GM12878 (cell line): ENCODE measurements around the gene SHC4. TPM values are rescaled to one million over a fixed set of nuclear protein-coding genes. Genes with fewer than 3 reads are reported as not detected.

ENCODE experiments used
- ATAC-seq: fragments of 200-7000 bp; cut with Tn5 transposase; 3 replicates; pipeline ENCODE4 v1.9.1; 2020; ENCODE audit warnings: mild to moderate bottlenecking, moderate library complexity
- BruUV-seq: library from RNA; stranded (reverse); fragments of 400-500 nt; replicated peaks from 2 replicates; lab custom pipeline; 2021; lab: Mats Ljungman, UMichigan
- CTCF ChIA-PET: fragments of 300-600 bp; sonication (Branson Sonifier 250); formaldehyde crosslinking; extraction: SDS; loops from one replicate; lab custom pipeline; 2021; ENCODE audit warnings: inconsistent platforms; lab: Yijun Ruan, JAX
- POLR2A ChIA-PET: fragments of 350-600 bp; formaldehyde crosslinking; extraction: SDS; loops from one replicate; lab custom pipeline; 2021; ENCODE audit warnings: inconsistent platforms; lab: Charles Lee
- RAD21 ChIA-PET: fragments of 300-600 bp; sonication (Branson Sonifier 250); formaldehyde crosslinking; loops from one replicate; lab custom pipeline; 2023; ENCODE audit warnings: antibody characterized with exemption; ENCODE audit not compliant: unreplicated experiment; lab: Charles Lee
- SMC1A ChIA-PET: fragments of 300-600 bp; sonication (Branson Sonifier 250); formaldehyde crosslinking; loops from one replicate; lab custom pipeline; 2023; ENCODE audit not compliant: unreplicated experiment, uncharacterized antibody; lab: Charles Lee
- DNase-seq: peaks from one replicate; pipeline ENCODE4 v3.0.0-alpha.2; 2011; ENCODE audit warnings: low read depth, low spot score
- FAIRE-seq: peaks from 3 replicates; lab custom pipeline; 2011; peaks lifted over from hg19 to GRCh38; lab: Jason Lieb, UNC
- H2AFZ ChIP-seq: 2 replicates; pipeline ENCODE4 v1.6.0; 2011; ENCODE audit warnings: low read depth, low read length, control low read depth; ENCODE audit not compliant: control insufficient read depth
- H3K27ac ChIP-seq: 2 replicates; pipeline ENCODE4 v1.5.1; 2011; ENCODE audit warnings: control low read depth; ENCODE audit not compliant: control insufficient read depth, insufficient read depth
- H3K27me3 ChIP-seq, 2 experiments: replicated peaks in 1 of 2; 2 replicates each; pipeline versions ENCODE4 v1.6.0 to v1.6.1; 2011; ENCODE audit warnings: low read length in 1 of 2; ENCODE audit not compliant: control insufficient read depth in 2 of 2, insufficient read depth in 2 of 2
- H3K36me3 ChIP-seq, 2 experiments: 2 replicates each; pipeline ENCODE4 v1.5.1; 2011; ENCODE audit warnings: low read length in 1 of 2; ENCODE audit not compliant: control insufficient read depth in 2 of 2, insufficient read depth in 2 of 2
- H3K4me1 ChIP-seq: 2 replicates; pipeline ENCODE4 v1.6.1; 2011; ENCODE audit warnings: mild to moderate bottlenecking, low read length, moderate library complexity, mixed read lengths; ENCODE audit not compliant: control insufficient read depth, insufficient read depth
- H3K4me2 ChIP-seq: 2 replicates; pipeline ENCODE4 v1.6.0; 2011; ENCODE audit warnings: control low read depth; ENCODE audit not compliant: control insufficient read depth, insufficient read depth
- H3K4me3 ChIP-seq: fragments of 200-600 bp; sonication (generic); 2 replicates; pipeline ENCODE4 v1.5.1; 2016
- H3K79me2 ChIP-seq: 2 replicates; pipeline ENCODE4 v1.6.0; 2011; ENCODE audit warnings: low read length; ENCODE audit not compliant: control insufficient read depth, insufficient read depth
- H3K9ac ChIP-seq: 2 replicates; pipeline ENCODE4 v1.8.0; 2011; ENCODE audit warnings: low read length, control low read depth, mixed read lengths; ENCODE audit not compliant: control insufficient read depth, insufficient read depth
- H3K9me3 ChIP-seq: replicated peaks from 3 replicates; pipeline ENCODE4 v1.5.1; 2011; ENCODE audit warnings: mild to moderate bottlenecking, low read length; ENCODE audit not compliant: control insufficient read depth, insufficient read depth
- H4K20me1 ChIP-seq: 2 replicates; pipeline ENCODE4 v1.6.0; 2011; ENCODE audit not compliant: control insufficient read depth, insufficient read depth
- CREM ChIP-seq: IDR thresholded peaks from 2 replicates; pipeline ENCODE4 v1.6.1; 2014; ENCODE audit warnings: antibody characterized with exemption, low read depth
- CTCF ChIP-seq, 3 experiments: IDR thresholded peaks in 2 of 3; conservative IDR thresholded peaks in 1 of 3; 2 replicates each; pipeline ENCODE4 v1.5.1; 2011; ENCODE audit warnings: low read depth in 3 of 3, low read length in 3 of 3, mild to moderate bottlenecking in 3 of 3, control low read depth in 2 of 3, moderate library complexity in 2 of 3, inconsistent platforms in 1 of 3, mixed read lengths in 1 of 3; ENCODE audit not compliant: control insufficient read depth in 2 of 3, insufficient read depth in 1 of 3; ENCODE audit errors: extremely low read depth in 1 of 3
- MXI1 ChIP-seq: fragments of 150-350 bp; IDR thresholded peaks from 2 replicates; pipeline ENCODE4 v1.6.1; 2011; ENCODE audit warnings: low read depth, mild to moderate bottlenecking, inconsistent platforms, low read length, improper control_type of control experiment
- PAX5 ChIP-seq: IDR thresholded peaks from 2 replicates; pipeline ENCODE4 v1.6.1; 2011; ENCODE audit warnings: low read depth, low read length, borderline replicate concordance
- POLR2A ChIP-seq: IDR thresholded peaks from 2 replicates; pipeline ENCODE4 v1.6.1; 2011; ENCODE audit warnings: low read depth, mild to moderate bottlenecking, low read length
- SMAD5 ChIP-seq: IDR thresholded peaks from 2 replicates; pipeline ENCODE4 v1.6.1; 2016; ENCODE audit warnings: antibody characterized with exemption, low read depth
- SMC3 ChIP-seq: IDR thresholded peaks from 2 replicates; pipeline ENCODE4 v1.6.1; 2011; ENCODE audit warnings: low read length, improper control_type of control experiment, borderline replicate concordance
- TARDBP ChIP-seq: IDR thresholded peaks from 2 replicates; pipeline ENCODE4 v1.6.1; 2016; ENCODE audit warnings: borderline replicate concordance
- WRNIP1 ChIP-seq: IDR thresholded peaks from 2 replicates; pipeline ENCODE4 v1.6.1; 2011; ENCODE audit warnings: low read depth, low read length, improper control_type of control experiment, borderline replicate concordance
- ZBTB4 ChIP-seq: fragments of 450-650 bp; formaldehyde crosslinking; IDR thresholded peaks from 2 replicates; pipeline ENCODE4 v1.4.0; 2022; ENCODE audit warnings: mild to moderate bottlenecking, moderate library complexity
- ZBTB40 ChIP-seq: fragments of 450-650 bp; IDR thresholded peaks from 2 replicates; pipeline ENCODE4 v1.6.1; 2016; ENCODE audit warnings: mild to moderate bottlenecking, moderate library complexity, borderline replicate concordance
- ZNF24 ChIP-seq: fragments of 450-650 bp; IDR thresholded peaks from 2 replicates; pipeline ENCODE4 v1.6.1; 2017; ENCODE audit warnings: antibody characterized with exemption, mild to moderate bottlenecking
- WGBS: methylation state at CpG from one replicate; pipeline ENCODE4 v1.1.6; 2016; ENCODE audit warnings: low lambda C conversion rate; ENCODE audit not compliant: insufficient replicate concordance, insufficient coverage; ENCODE audit errors: missing lambda C conversion rate; 5-methylcytosine and 5-hydroxymethylcytosine counted together
- in situ Hi-C: fragments of 300-500 bp; cut with MboI; formaldehyde crosslinking; loops from 9 replicates; pipeline ENCODE4 v1.14.3; 2018; ENCODE audit warnings: mixed read lengths
- intact Hi-C: fragments of 100-400 bp; cut with micrococcal nuclease; formaldehyde crosslinking; loops from one replicate; pipeline ENCODE4 v1.14.2; 2022; ENCODE audit not compliant: unreplicated experiment
- polyA plus RNA-seq, 11 experiments: library from polyadenylated mRNA; depleted of rRNA in 4 of 11; unstranded in 6 of 11; stranded (reverse) in 5 of 11; fragments of >200 nt; fragmentation: Nextera tagmentation in 4 of 11; fragmentation: Illumina TruSeq in 1 of 11; extraction: Ambion mirVana in 4 of 11; extraction: Trizol in 1 of 11; gene quantifications; 1 replicate in 1 of 11; 2 replicates in 10 of 11; pipeline versions ENCODE4 v1.2.1 to v1.2.3, GENCODE V29; 2011 to 2016; ENCODE audit warnings: inconsistent platforms in 2 of 11, missing spikeins in 2 of 11, low read depth in 1 of 11
- total RNA-seq, 4 experiments: library from RNA; depleted of rRNA in 3 of 4; stranded (reverse); fragments of >200 nt in 3 of 4; fragmentation: Illumina TruSeq in 1 of 4; extraction: Trizol in 1 of 4; gene quantifications; 2 replicates each; pipeline versions ENCODE4 v1.2.1 to v1.2.3, GENCODE V29; 2013 to 2021

Gene SHC4
- total and polyA plus RNA-seq, 10 of the 15 experiments (the other 5 are each of a cell fraction or from before 2014, with no cell fraction given): 0.04 to 0.87 (median 0.14) TPM

GRCh38 chr15:48798319-48798718 is 165.4 kb downstream of the SHC4 start:
- SMC1A ChIA-PET: interaction anchor here (1.5 to 6.2 kb wide), 4 partner anchors 9 to 439 kb away, joined by 4 to 32 read pairs (median 18); partner anchors contain the start of gene CEP152
- TF ChIP-seq WRNIP1: no peak
- TF ChIP-seq ZBTB4 (CRISPR knock-in tag): no peak
- no peak for TF ChIP-seq SMAD5
- TF ChIP-seq CREM: no peak
- no peak for TF ChIP-seq ZBTB40
- TF ChIP-seq TARDBP: no peak
- no peak for TF ChIP-seq POLR2A
- no peak for TF ChIP-seq PAX5
- no peak for TF ChIP-seq MXI1
- no peak for TF ChIP-seq ZNF24
- no peak for TF ChIP-seq SMC3
- TF ChIP-seq CTCF (IDR thresholded peaks at IDR 0.05 in 2 of 3, conservative IDR thresholded peaks at IDR 0.05 in 1 of 3; ENCODE audit: control insufficient read depth in 2 of 3, extremely low read depth in 1 of 3, insufficient read depth in 1 of 3, low read depth in 3 of 3, low read length in 3 of 3): no peak

More at GRCh38 chr15:48798319-48798718, 165.4 kb downstream of the SHC4 start:
- Histone ChIP-seq H3K4me2 (no peak overlapping the region), H4K20me1 (no peaks in the 10 kb centered on the region), H2AFZ (no peak overlapping the region), H3K27me3 (no peaks in the 10 kb centered on the region), H3K27ac (no peak overlapping the region), H3K9me3 (no peaks in the 10 kb centered on the region), H3K9ac (no peak overlapping the region), H3K79me2 (peaks cover 24% of the 10 kb centered on the region), H3K4me1 (peaks cover 16% of the 10 kb centered on the region), H3K4me3 (no peak overlapping the region), H3K36me3 (peaks cover 0 to 11% of the 10 kb centered on the region in 2 experiments; a peak in 2 of 4 replicates)
- in situ Hi-C loops: no loop called here
- FAIRE-seq (no peak), ATAC-seq (no peak), DNase-seq (no peak)
- RAD21 ChIA-PET: interaction anchor here (0.9 to 5.6 kb wide), 5 partner anchors 8 to 440 kb away, joined by 3 to 50 read pairs (median 4); partner anchors contain the start of genes CEP152 and EID1
- CTCF ChIA-PET: interaction anchor here (1.3 to 7.4 kb wide), 3 partner anchors 10 to 440 kb away, joined by 4 to 69 read pairs (median 6); partner anchors contain the start of gene CEP152
- intact Hi-C loops: loop anchor here (5.0 to 10.0 kb wide), 2 partner anchors 151 to 294 kb away; partner anchors contain the start of gene FBN1
- 43% methylated on average over 1 of the region's 1 CpG for WGBS
- BruUV-seq: no TSS peak
- POLR2A ChIA-PET: interaction anchor here (0.7 to 4.2 kb wide), 4 partner anchors 8 to 202 kb away, joined by 3 to 19 read pairs (median 10); partner anchors contain the start of gene CEP152
